Keratinocyte (primary cell): Measurements from ENCODE around the gene OR8B12.

ENCODE experiments used
- CTCF ChIP-seq, 3 experiments: IDR thresholded peaks in 1 of 3; conservative IDR thresholded peaks in 1 of 3; optimal IDR thresholded peaks in 1 of 3; 2 replicates in 2 of 3; 3 replicates in 1 of 3; pipeline versions ENCODE3 to v1.5.1; 2011; ENCODE audit warnings: low read length in 3 of 3, mild to moderate bottlenecking in 3 of 3, moderate library complexity in 2 of 3, control low read depth in 1 of 3, inconsistent platforms in 1 of 3; ENCODE audit not compliant: insufficient read depth in 2 of 3; ENCODE audit errors: extremely low read depth in 1 of 3
- EZH2 ChIP-seq: IDR thresholded peaks from one replicate; pipeline ENCODE4 v1.6.1; 2012; ENCODE audit warnings: inconsistent platforms, mild to moderate bottlenecking, low read length, moderate library complexity

- no peak for TF ChIP-seq CTCF (optimal IDR thresholded peaks at IDR 0.05 in 1 of 3, IDR thresholded peaks at IDR 0.05 in 1 of 3, conservative IDR thresholded peaks at IDR 0.05 in 1 of 3; ENCODE audit: extremely low read depth in 1 of 3, insufficient read depth in 2 of 3, low read length in 3 of 3)
- no peak for TF ChIP-seq EZH2
These were observed 41.4 kb upstream of the OR8B12 start for GRCh38 chr11:124584681-124585372.
